GM19328 (cell line): Measurements from ENCODE around the gene SHH.

Source experiments
- ATAC-seq: cut with Tn5 transposase; IDR thresholded peaks from one replicate; pipeline ENCODE4 v1.9.1; 2021; ENCODE audit warnings: mild to moderate bottlenecking, moderate library complexity; ENCODE audit not compliant: unreplicated experiment

The SHH gene

GRCh38 chr7:155766966-155767916 lies 45.0 kb downstream of the SHH start:
- no peak for ATAC-seq

GRCh38 chr7:155766386-155766785 lies 45.9 kb downstream of the SHH start:
- no peak for ATAC-seq

- no peak for ATAC-seq
These were observed 46.8 kb downstream of the SHH start for GRCh38 chr7:155765458-155765857.

GRCh38 chr7:155764438-155764793 lies 47.8 kb downstream of the SHH start:
- peak; percentile 17 for ATAC-seq

- ATAC-seq: peak; percentile 48
These were observed 48.4 kb downstream of the SHH start for GRCh38 chr7:155763691-155764437.

GRCh38 chr7:155763122-155763521 lies 49.1 kb downstream of the SHH start:
- no peak for ATAC-seq

- no peak for ATAC-seq
These were observed 49.6 kb downstream of the SHH start for GRCh38 chr7:155762655-155763054.

- ATAC-seq: no peak
These were observed 50.2 kb downstream of the SHH start for GRCh38 chr7:155762036-155762435.

GRCh38 chr7:155761162-155761561 lies 51.1 kb downstream of the SHH start:
- no peak for ATAC-seq

GRCh38 chr7:155759740-155760430 lies 52.4 kb downstream of the SHH start:
- no peak for ATAC-seq

GRCh38 chr7:155758348-155758747 lies 53.9 kb downstream of the SHH start:
- ATAC-seq: no peak

GRCh38 chr7:155756322-155756721 lies 55.9 kb downstream of the SHH start:
- no peak for ATAC-seq

GRCh38 chr7:155755026-155755425 lies 57.2 kb downstream of the SHH start:
- ATAC-seq: no peak

- ATAC-seq: no peak
These were observed 58.1 kb downstream of the SHH start for GRCh38 chr7:155754165-155754564.

- no peak for ATAC-seq
These were observed 58.8 kb downstream of the SHH start for GRCh38 chr7:155753446-155753965.

GRCh38 chr7:155752756-155753445 lies 59.4 kb downstream of the SHH start:
- peak; percentile 54 for ATAC-seq

- no peak for ATAC-seq
These were observed 60.9 kb downstream of the SHH start for GRCh38 chr7:155751409-155751808.

- no peak for ATAC-seq
These were observed 61.8 kb downstream of the SHH start for GRCh38 chr7:155750255-155751125.
